Activated CD4-positive, alpha-beta T cell treated with anti-CD3 and anti-CD28 coated beads, Interleukin-2, amount 10 ng/mL, durations not matched to agents 24 days and 14 days (primary cell): ENCODE results near the gene RBM45. TPM values are rescaled to one million over a fixed set of nuclear protein-coding genes. Genes with fewer than 3 reads are reported as not detected.
A peak's percentile ranks its signal among the peaks of the same experiment; 100 is the strongest.

Experiments used
- DNase-seq: peaks from one replicate; pipeline ENCODE4 v3.0.0; 2022
- H3K27ac Mint-ChIP-seq: one replicate; pipeline ENCODE4 v1.8.0; 2022; ENCODE audit warnings: mild to moderate bottlenecking, mixed read lengths
- H3K27me3 Mint-ChIP-seq: one replicate; pipeline ENCODE4 v1.8.0; 2022; ENCODE audit warnings: mixed read lengths
- H3K36me3 Mint-ChIP-seq: one replicate; pipeline ENCODE4 v1.8.0; 2022; ENCODE audit warnings: low read depth, mild to moderate bottlenecking, mixed read lengths
- H3K4me1 Mint-ChIP-seq: one replicate; pipeline ENCODE4 v1.8.0; 2021; ENCODE audit warnings: mixed read lengths
- H3K4me3 Mint-ChIP-seq: one replicate; pipeline ENCODE4 v1.8.0; 2022; ENCODE audit warnings: mild to moderate bottlenecking, moderate library complexity, mixed read lengths
- H3K9me3 Mint-ChIP-seq: one replicate; pipeline ENCODE4 v1.8.0; 2021; ENCODE audit warnings: mixed read lengths
- intact Hi-C: fragments of 100-400 bp; cut with micrococcal nuclease; formaldehyde crosslinking; loops from one replicate; pipeline ENCODE4 v1.15.1; 2023
- total RNA-seq: library from RNA; stranded (reverse); gene quantifications from 2 replicates; pipeline ENCODE4 v1.2.3, GENCODE V29; 2022

RBM45 gene
- total RNA-seq, 1 donor from 2014 or later: 16.8 TPM

GRCh38 chr2:178157574-178157973 is 45.3 kb downstream of the RBM45 start:
- Mint-ChIP-seq H3K4me3 (no peak overlapping the region), H3K4me1 (no peaks in the 10 kb centered on the region)
- intact Hi-C loops: no loop called here

GRCh38 chr2:178159966-178160365 is 47.7 kb downstream of the RBM45 start:
- H3K4me1 Mint-ChIP-seq: peaks cover 3% of the 10 kb centered on the region
- DNase-seq: no peak
- intact Hi-C loops: no loop called here
- no peaks in the 10 kb centered on the region for H3K36me3 Mint-ChIP-seq
- H3K27ac Mint-ChIP-seq: no peak overlapping the region
- no peak overlapping the region for H3K4me3 Mint-ChIP-seq
- H3K9me3 Mint-ChIP-seq: peaks cover 4% of the 10 kb centered on the region
- peaks cover 33% of the 10 kb centered on the region for H3K27me3 Mint-ChIP-seq

More at GRCh38 chr2:178157574-178157973, 45.3 kb downstream of the RBM45 start:
- Mint-ChIP-seq H3K9me3 (peaks cover 4% of the 10 kb centered on the region), H3K36me3 (no peaks in the 10 kb centered on the region), H3K27me3 (peaks cover 32% of the 10 kb centered on the region), H3K27ac (no peak overlapping the region)
- DNase-seq: no peak

GRCh38 chr2:178160601-178161000 is 48.4 kb downstream of the RBM45 start:
- no peak overlapping the region for H3K4me3 Mint-ChIP-seq
- H3K36me3 Mint-ChIP-seq: no peaks in the 10 kb centered on the region
- H3K9me3 Mint-ChIP-seq: peaks cover under 1% of the 10 kb centered on the region
- H3K27ac Mint-ChIP-seq: no peak overlapping the region
- peaks cover 29% of the 10 kb centered on the region for H3K27me3 Mint-ChIP-seq
- DNase-seq: peak; percentile 32
- peaks cover 3% of the 10 kb centered on the region for H3K4me1 Mint-ChIP-seq
- intact Hi-C loops: no loop called here

- H3K27ac Mint-ChIP-seq: no peak overlapping the region
- intact Hi-C loops: no loop called here
Observed at GRCh38 chr2:178163395-178163794, 51.2 kb downstream of the RBM45 start.

GRCh38 chr2:178163911-178164310 is 51.7 kb downstream of the RBM45 start:
- Mint-ChIP-seq H3K9me3 (no peaks in the 10 kb centered on the region), H3K4me1 (peaks cover 3% of the 10 kb centered on the region), H3K4me3 (no peak overlapping the region), H3K36me3 (no peaks in the 10 kb centered on the region), H3K27ac (no peak overlapping the region), H3K27me3 (peaks cover 22% of the 10 kb centered on the region)
- peak; percentile 15 for DNase-seq
- intact Hi-C loops: no loop called here

More at GRCh38 chr2:178163395-178163794, 51.2 kb downstream of the RBM45 start:
- Mint-ChIP-seq H3K27me3 (peaks cover 25% of the 10 kb centered on the region), H3K9me3 (no peaks in the 10 kb centered on the region), H3K4me1 (peaks cover 3% of the 10 kb centered on the region), H3K4me3 (no peak overlapping the region), H3K36me3 (no peaks in the 10 kb centered on the region)
- peak; percentile 40 for DNase-seq

- Mint-ChIP-seq H3K9me3 (no peaks in the 10 kb centered on the region), H3K36me3 (no peaks in the 10 kb centered on the region), H3K27me3 (peaks cover 16% of the 10 kb centered on the region), H3K27ac (no peak overlapping the region), H3K4me1 (no peaks in the 10 kb centered on the region), H3K4me3 (no peak overlapping the region)
- no peak for DNase-seq
- intact Hi-C loops: no loop called here
Observed at GRCh38 chr2:178173657-178174056, 61.4 kb downstream of the RBM45 start.

- peaks cover 15% of the 10 kb centered on the region for H3K27me3 Mint-ChIP-seq
- H3K9me3 Mint-ChIP-seq: no peaks in the 10 kb centered on the region
- DNase-seq: no peak
- no peaks in the 10 kb centered on the region for H3K36me3 Mint-ChIP-seq
- H3K4me1 Mint-ChIP-seq: no peaks in the 10 kb centered on the region
- no peak overlapping the region for H3K27ac Mint-ChIP-seq
- no peak overlapping the region for H3K4me3 Mint-ChIP-seq
- intact Hi-C loops: no loop called here
Observed at GRCh38 chr2:178177066-178177679, 64.9 kb downstream of the RBM45 start.

Other genes with a start within 250 kb of the RBM45 start
- not detected in 2 replicates for gene PDE11A, start 39.7 kb upstream of the RBM45 start, total RNA-seq
- gene OSBPL6, start 82.1 kb downstream of the RBM45 start, total RNA-seq: 1.1 and 1.5 TPM in 2 replicates